ENCODE measurements around the gene SIX3. TPM values are rescaled to one million over a fixed set of nuclear protein-coding genes. Genes with fewer than 3 reads are reported as not detected.

The SIX3 gene
- total and polyA plus RNA-seq, 2 donors (not counting 3 experiments of a cell fraction or from before 2014, with no cell fraction given), result not detected

GRCh38 chr2:44950646-44951045, 9.1 kb downstream of the SIX3 start:
- Histone ChIP-seq H3K79me2 (ENCODE audit: control insufficient read depth, insufficient read depth, low read length) (no peaks in the 10 kb centered on the region), H3K9me1 (replicated peaks; ENCODE audit: control insufficient read depth, extremely low read depth, insufficient read depth, low read length) (no peaks in the 10 kb centered on the region), H3K9ac (replicated peaks; ENCODE audit: extremely low read depth, insufficient read depth, low read length) (no peak overlapping the region), H3K4me3 (replicated peaks in 1 of 3; ENCODE audit: insufficient read depth in 1 of 3, low read depth in 1 of 3, low read length in 3 of 3) (no peak overlapping the region), H3K9me3 (replicated peaks; ENCODE audit: control insufficient read depth, insufficient read depth, low read length) (no peaks in the 10 kb centered on the region), H3K4me2 (ENCODE audit: insufficient read depth, low read length) (no peak overlapping the region), H2AFZ (ENCODE audit: low read depth, low read length) (no peak overlapping the region), H3K27me3 (ENCODE audit: control insufficient read depth in 2 of 2, insufficient read depth in 2 of 2, low read length in 2 of 2) (peaks cover 80 to 94% of the 10 kb centered on the region in 2 experiments), H3K36me3 (ENCODE audit: control insufficient read depth in 2 of 2, extremely low read depth in 1 of 2, insufficient read depth in 2 of 2, low read length in 2 of 2) (no peaks in the 10 kb centered on the region), H3K4me1 (ENCODE audit: control insufficient read depth, extremely low read depth, insufficient read depth, low read length) (peaks cover 16% of the 10 kb centered on the region), H3K27ac (ENCODE audit: insufficient read depth, low read depth, low read length) (no peak overlapping the region), H4K20me1 (replicated peaks; ENCODE audit: control insufficient read depth, extremely low read depth, insufficient read depth, low read length) (no peaks in the 10 kb centered on the region)
- BruUV-seq (replicated peaks), result no TSS peak
- TF ChIP-seq JUN (IDR thresholded peaks at IDR 0.05; ENCODE audit: borderline replicate concordance, insufficient read depth, insufficient read length, low read depth), result no peak
- TF ChIP-seq, protein P1, sequence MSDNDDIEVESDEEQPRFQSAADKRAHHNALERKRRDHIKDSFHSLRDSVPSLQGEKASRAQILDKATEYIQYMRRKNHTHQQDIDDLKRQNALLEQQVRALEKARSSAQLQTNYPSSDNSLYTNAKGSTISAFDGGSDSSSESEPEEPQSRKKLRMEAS (IDR thresholded peaks at IDR 0.05; ENCODE audit: insufficient read depth, insufficient read length), result no peak
- no peak for TF ChIP-seq CTCF (IDR thresholded peaks at IDR 0.05; ENCODE audit: extremely low read depth in 1 of 2, insufficient read depth in 1 of 2, low read depth in 1 of 2, low read length in 2 of 2)
- no peak for TF ChIP-seq MYC (IDR thresholded peaks at IDR 0.05; ENCODE audit: low read depth, low read length)
- TF ChIP-seq GATA2 (IDR thresholded peaks at IDR 0.05; ENCODE audit: insufficient read depth, insufficient read length, low read depth, low read length), result no peak
- no peak for TF ChIP-seq FOS (IDR thresholded peaks at IDR 0.05; ENCODE audit: borderline replicate concordance, insufficient read depth, low read length)
- no peak for TF ChIP-seq EZH2 (IDR thresholded peaks at IDR 0.05; ENCODE audit: borderline replicate concordance, low read depth, low read length, severe bottlenecking)
- no peak for TF ChIP-seq POLR2AphosphoS5 (IDR thresholded peaks at IDR 0.05; ENCODE audit: insufficient read depth, low read depth, low read length)
- no peak for TF ChIP-seq POLR2A (IDR thresholded peaks at IDR 0.05; ENCODE audit: low read depth, low read length)
- POLR2A ChIA-PET, result no interaction called here
- DNase-seq (ENCODE audit: low read depth, low spot score), result no peak
- no peak for FAIRE-seq
- CTCF ChIA-PET, result interaction anchor here (1.1 to 2.7 kb wide), 4 partner anchors 9 to 907 kb away, joined by 3 to 21 read pairs (median 4); no protein-coding TSS in a partner anchor
- intact Hi-C loops (cut with micrococcal nuclease) (loop anchor here (10.0 kb wide), 1 partner anchor 1076 kb away; no protein-coding TSS in a partner anchor), dilution Hi-C loops (cut with MboI; ENCODE audit: extremely low pct_ligation_motif_present, low sequenced_read_pairs) (no loop called here)
